ENCODE results near the gene TRMT61A. TPM values are rescaled to one million over a fixed set of nuclear protein-coding genes. Genes with fewer than 3 reads are reported as not detected.

The TRMT61A gene
- 10 to 100 TPM; 19.6 to 40.4 TPM for total RNA-seq

- DNase-seq (ENCODE audit: low spot score) = peak; percentile 92
- H3K4me1 ChIP-seq (replicated peaks) = peaks cover 35% of the 10 kb centered on the region
- peak within 1 kb of the TSS; percentile 84 to 92 for H3K27ac ChIP-seq
- H3K9me3 ChIP-seq = no peaks in the 10 kb centered on the region
- intact Hi-C loops (cut with DNase I) = no loop called here
- WGBS = 2% methylated on average over 68 of the region's 70 CpGs
- TF ChIP-seq POLR2AphosphoS5 (IDR thresholded peaks at IDR 0.05) (peak; percentile 93), POLR2A (IDR thresholded peaks at IDR 0.05) (peak; percentile 68), CTCF (IDR thresholded peaks at IDR 0.05) (peak in 1 of 4 experiments; percentile 7)
- no peaks in the 10 kb centered on the region for H3K36me3 ChIP-seq
- H3K27me3 ChIP-seq (replicated peaks; ENCODE audit: insufficient read depth) = no peaks in the 10 kb centered on the region
- H3K4me3 ChIP-seq = peak within 1 kb of the TSS; percentile 85 to 97
These were observed at the start of gene TRMT61A for GRCh38 chr14:103528587-103529382. TRMT61A (plus strand) TSS chr14:103529196; CDS start chr14:103529979, 783 bp downstream.

- intact Hi-C loops (cut with DNase I) = no loop called here
- Histone ChIP-seq H3K27ac (no peak overlapping the region), H3K4me3 (no peak overlapping the region), H3K27me3 (replicated peaks; ENCODE audit: insufficient read depth) (no peaks in the 10 kb centered on the region), H3K36me3 (peaks cover 0 to 5% of the 10 kb centered on the region in 2 donors), H3K4me1 (replicated peaks) (no peaks in the 10 kb centered on the region), H3K9me3 (no peaks in the 10 kb centered on the region)
- TF ChIP-seq CTCF (IDR thresholded peaks at IDR 0.05) (no peak), POLR2A (IDR thresholded peaks at IDR 0.05) (no peak), POLR2AphosphoS5 (IDR thresholded peaks at IDR 0.05) (no peak)
- no peak for DNase-seq (ENCODE audit: low spot score)
- WGBS = 90% methylated on average over 3 of the region's 3 CpGs
These were observed 48.4 kb upstream of the TRMT61A start for GRCh38 chr14:103480595-103480994.

GRCh38 chr14:103483600-103483999, 45.4 kb upstream of the TRMT61A start:
- Histone ChIP-seq H3K4me3 (no peak overlapping the region), H3K4me1 (replicated peaks) (no peaks in the 10 kb centered on the region), H3K9me3 (no peaks in the 10 kb centered on the region), H3K27ac (no peak overlapping the region), H3K27me3 (replicated peaks; ENCODE audit: insufficient read depth) (no peaks in the 10 kb centered on the region), H3K36me3 (peaks cover 0 to 5% of the 10 kb centered on the region in 2 donors)
- no peak for DNase-seq (ENCODE audit: low spot score)
- TF ChIP-seq POLR2A (IDR thresholded peaks at IDR 0.05) (no peak), CTCF (IDR thresholded peaks at IDR 0.05) (no peak), POLR2AphosphoS5 (IDR thresholded peaks at IDR 0.05) (no peak)
- intact Hi-C loops (cut with DNase I) = no loop called here
- 38% methylated on average over 5 of the region's 5 CpGs for WGBS

- Histone ChIP-seq H3K36me3 (no peaks in the 10 kb centered on the region), H3K9me3 (no peaks in the 10 kb centered on the region), H3K27me3 (replicated peaks; ENCODE audit: insufficient read depth) (no peaks in the 10 kb centered on the region), H3K27ac (no peak overlapping the region), H3K4me1 (replicated peaks) (no peaks in the 10 kb centered on the region), H3K4me3 (no peak overlapping the region)
- DNase-seq (ENCODE audit: low spot score) = no peak
- TF ChIP-seq POLR2AphosphoS5 (IDR thresholded peaks at IDR 0.05) (no peak), POLR2A (IDR thresholded peaks at IDR 0.05) (no peak), CTCF (IDR thresholded peaks at IDR 0.05) (no peak)
- intact Hi-C loops (cut with DNase I) = no loop called here
- WGBS = 93% methylated on average over 2 of the region's 2 CpGs
These were observed 43.5 kb upstream of the TRMT61A start for GRCh38 chr14:103485504-103485903.

GRCh38 chr14:103488071-103488470, 40.9 kb upstream of the TRMT61A start:
- Histone ChIP-seq H3K4me3 (no peak overlapping the region), H3K4me1 (replicated peaks) (no peaks in the 10 kb centered on the region), H3K27me3 (replicated peaks; ENCODE audit: insufficient read depth) (no peaks in the 10 kb centered on the region), H3K36me3 (no peaks in the 10 kb centered on the region), H3K9me3 (no peaks in the 10 kb centered on the region), H3K27ac (no peak overlapping the region)
- intact Hi-C loops (cut with DNase I) = no loop called here
- 93% methylated on average over 6 of the region's 6 CpGs for WGBS
- no peak for DNase-seq (ENCODE audit: low spot score)
- TF ChIP-seq POLR2A (IDR thresholded peaks at IDR 0.05) (no peak), CTCF (IDR thresholded peaks at IDR 0.05) (no peak), POLR2AphosphoS5 (IDR thresholded peaks at IDR 0.05) (no peak)

Measured in prostate gland (tissue), 2 donors.